KMS-11 (cell line): ENCODE data around the gene WHAMM.

Experiments used
- H2AFZ ChIP-seq: fragments of 200-600 bp; sonication (generic); 2 replicates; pipeline ENCODE4 v1.6.1; 2016; ENCODE audit warnings: antibody characterized with exemption, mixed run types, low read depth
- H3K27ac ChIP-seq: fragments of 200-600 bp; sonication (generic); 2 replicates; pipeline ENCODE4 v1.6.1; 2016; ENCODE audit warnings: mild to moderate bottlenecking, mixed run types
- H3K27me3 ChIP-seq: fragments of 200-600 bp; sonication (generic); 2 replicates; pipeline ENCODE4 v1.6.1; 2017; ENCODE audit warnings: mild to moderate bottlenecking, low read depth, mixed run types, moderate library complexity; ENCODE audit not compliant: insufficient read depth
- H3K36me3 ChIP-seq: fragments of 200-600 bp; sonication (generic); 2 replicates; pipeline ENCODE4 v1.6.1; 2017; ENCODE audit warnings: mild to moderate bottlenecking, mixed run types; ENCODE audit not compliant: insufficient read depth
- H3K4me1 ChIP-seq: fragments of 200-600 bp; sonication (generic); 2 replicates; pipeline ENCODE4 v1.6.1; 2016; ENCODE audit warnings: mild to moderate bottlenecking, low read depth, mixed run types; ENCODE audit not compliant: poor library complexity, severe bottlenecking
- H3K4me2 ChIP-seq: fragments of 200-600 bp; sonication (generic); 2 replicates; pipeline ENCODE4 v1.7.0; 2016; ENCODE audit warnings: mild to moderate bottlenecking, mixed run types
- H3K4me3 ChIP-seq: fragments of 200-600 bp; sonication (generic); IDR thresholded peaks from 2 replicates; pipeline ENCODE4 v1.6.1; 2017; ENCODE audit warnings: low read depth, low read length, mixed read lengths; ENCODE audit not compliant: insufficient read depth
- H3K79me2 ChIP-seq: fragments of 200-600 bp; sonication (generic); 2 replicates; pipeline ENCODE4 v1.6.1; 2016; ENCODE audit warnings: low read depth, mixed run types; ENCODE audit not compliant: insufficient read depth
- H3K9ac ChIP-seq: fragments of 200-600 bp; sonication (generic); 2 replicates; pipeline ENCODE4 v1.6.1; 2016; ENCODE audit warnings: mild to moderate bottlenecking, mixed run types
- H4K20me1 ChIP-seq: fragments of 200-600 bp; sonication (generic); 2 replicates; pipeline ENCODE4 v1.6.1; 2016; ENCODE audit warnings: mild to moderate bottlenecking, mixed run types; ENCODE audit not compliant: insufficient read depth
- CTCF ChIP-seq: fragments of 200-600 bp; sonication (generic); conservative IDR thresholded peaks from 2 replicates; pipeline ENCODE4 v1.6.1; 2017; ENCODE audit warnings: low read depth, mild to moderate bottlenecking, antibody characterized with exemption, low read length, moderate library complexity, mixed read lengths

WHAMM gene

GRCh38 chr15:82849556-82850512 lies 40.4 kb downstream of the WHAMM start:
- Histone ChIP-seq H3K27me3 (no peaks in the 10 kb centered on the region), H3K4me3 (no peak overlapping the region), H3K79me2 (no peaks in the 10 kb centered on the region), H3K4me2 (no peak overlapping the region), H3K4me1 (no peaks in the 10 kb centered on the region), H2AFZ (no peak overlapping the region), H3K9ac (no peak overlapping the region), H3K36me3 (no peaks in the 10 kb centered on the region), H3K27ac (no peak overlapping the region), H4K20me1 (no peaks in the 10 kb centered on the region)
- TF ChIP-seq CTCF: no peak

GRCh38 chr15:82850731-82851130 lies 41.3 kb downstream of the WHAMM start:
- Histone ChIP-seq H3K36me3 (no peaks in the 10 kb centered on the region), H3K4me1 (no peaks in the 10 kb centered on the region), H3K9ac (no peak overlapping the region), H4K20me1 (no peaks in the 10 kb centered on the region), H3K79me2 (no peaks in the 10 kb centered on the region), H3K4me2 (no peak overlapping the region), H3K27ac (no peak overlapping the region), H2AFZ (no peak overlapping the region), H3K4me3 (no peak overlapping the region), H3K27me3 (no peaks in the 10 kb centered on the region)
- TF ChIP-seq CTCF: no peak

GRCh38 chr15:82851306-82851850 lies 42.0 kb downstream of the WHAMM start:
- Histone ChIP-seq H3K27me3 (no peaks in the 10 kb centered on the region), H3K4me2 (no peak overlapping the region), H4K20me1 (no peaks in the 10 kb centered on the region), H3K4me1 (no peaks in the 10 kb centered on the region), H3K79me2 (no peaks in the 10 kb centered on the region), H3K9ac (no peak overlapping the region), H2AFZ (no peak overlapping the region), H3K36me3 (no peaks in the 10 kb centered on the region), H3K27ac (no peak overlapping the region), H3K4me3 (no peak overlapping the region)
- TF ChIP-seq CTCF: no peak

GRCh38 chr15:82851981-82852511 lies 42.6 kb downstream of the WHAMM start:
- Histone ChIP-seq H3K4me3 (no peak overlapping the region), H3K4me2 (no peak overlapping the region), H3K4me1 (no peaks in the 10 kb centered on the region), H3K36me3 (no peaks in the 10 kb centered on the region), H3K27me3 (no peaks in the 10 kb centered on the region), H2AFZ (no peak overlapping the region), H3K79me2 (no peaks in the 10 kb centered on the region), H3K27ac (no peak overlapping the region), H3K9ac (no peak overlapping the region), H4K20me1 (no peaks in the 10 kb centered on the region)
- no peak for TF ChIP-seq CTCF
